ENCODE measurements around the gene NTN5. TPM values are rescaled to one million over a fixed set of nuclear protein-coding genes. Genes with fewer than 3 reads are reported as not detected.

NTN5 gene
- total and polyA plus RNA-seq, 10 of the 15 experiments (the other 5 are each of a cell fraction or from before 2014, with no cell fraction given) = 0.07 to 0.22 TPM; not detected in 8

DNA sequence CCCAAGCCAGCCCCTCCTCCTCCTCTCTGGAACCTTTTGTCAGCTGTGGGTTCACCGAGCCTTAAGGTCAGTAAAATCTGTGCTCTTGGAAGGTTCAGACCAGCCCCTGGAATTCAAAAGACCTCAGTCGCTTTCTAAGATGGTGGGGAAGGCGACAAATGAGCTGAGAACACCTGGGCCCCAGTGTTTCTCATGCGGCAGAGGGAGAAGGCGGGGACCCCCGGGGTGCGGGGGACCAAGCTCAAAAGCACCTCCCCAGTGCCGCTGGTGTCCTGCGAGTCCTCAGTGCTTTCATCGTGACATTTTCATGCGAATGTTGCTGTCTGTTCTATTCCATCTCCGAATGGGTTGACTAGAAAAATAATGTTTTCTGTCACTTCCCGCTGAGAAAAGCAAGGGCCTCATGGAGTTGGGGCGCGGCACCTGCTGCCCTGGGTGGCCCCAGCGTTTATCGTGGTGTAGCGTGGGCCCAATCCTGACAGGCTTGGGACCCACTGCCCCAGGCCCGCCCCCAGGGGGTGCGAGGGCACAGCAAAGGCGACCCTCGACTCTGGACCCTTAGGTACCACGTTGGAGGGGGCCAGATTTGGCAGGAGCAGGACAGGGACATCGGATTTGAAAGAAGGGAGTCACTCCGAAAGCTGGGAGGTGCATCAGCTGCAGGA lies 751 bp upstream of the NTN5 start:
- Histone ChIP-seq H3K4me3 (no peak overlapping the region), H3K36me3 (ENCODE audit: control insufficient read depth in 2 of 2, insufficient read depth in 2 of 2, low read length in 1 of 2) (no peaks in the 10 kb centered on the region), H3K4me2 (ENCODE audit: control insufficient read depth, insufficient read depth) (no peak overlapping the region), H2AFZ (ENCODE audit: control insufficient read depth, low read depth, low read length) (no peak overlapping the region), H3K79me2 (ENCODE audit: control insufficient read depth, insufficient read depth, low read length) (no peaks in the 10 kb centered on the region), H3K9me3 (replicated peaks; ENCODE audit: control insufficient read depth, insufficient read depth, low read length) (no peaks in the 10 kb centered on the region; the same call in 2 of the 3 replicates), H3K4me1 (ENCODE audit: control insufficient read depth, insufficient read depth, low read length) (no peaks in the 10 kb centered on the region), H3K27me3 (replicated peaks in 1 of 2; ENCODE audit: control insufficient read depth in 2 of 2, insufficient read depth in 2 of 2, low read length in 1 of 2) (peaks cover 0 to 2% of the 10 kb centered on the region in 2 experiments; a peak in 2 of 4 replicates), H3K9ac (ENCODE audit: control insufficient read depth, insufficient read depth, low read length) (no peak overlapping the region), H3K27ac (ENCODE audit: control insufficient read depth, insufficient read depth) (no peak overlapping the region), H4K20me1 (ENCODE audit: control insufficient read depth, insufficient read depth) (no peaks in the 10 kb centered on the region)
- POLR2A ChIA-PET = no interaction called here
- 59% methylated on average over 25 of the region's 25 CpGs for WGBS (ENCODE audit: insufficient coverage, insufficient replicate concordance, low lambda C conversion rate, missing lambda C conversion rate)
- DNase-seq (ENCODE audit: low read depth, low spot score) (no peak), ATAC-seq (no peak), FAIRE-seq (no peak)
- in situ Hi-C loops (cut with MboI) (no loop called here), intact Hi-C loops (cut with micrococcal nuclease; ENCODE audit: unreplicated experiment) (no loop called here)
- TF ChIP-seq ZNF622 (IDR thresholded peaks at IDR 0.05) = no peak
- no peak for TF ChIP-seq DPF2 (IDR thresholded peaks at IDR 0.05)
- no peak for TF ChIP-seq MXI1 (IDR thresholded peaks at IDR 0.05; ENCODE audit: low read depth, low read length)
- TF ChIP-seq KAT2A (conservative IDR thresholded peaks at IDR 0.05; ENCODE audit: control insufficient read depth, low read depth, low read length) = no peak
- no peak for TF ChIP-seq POU2F2 (IDR thresholded peaks at IDR 0.05; ENCODE audit: borderline replicate concordance, low read depth, low read length)
- no peak for TF ChIP-seq NFYB (IDR thresholded peaks at IDR 0.05; ENCODE audit: insufficient read depth, low read depth, low read length)
- no peak for TF ChIP-seq BMI1 (IDR thresholded peaks at IDR 0.05; ENCODE audit: borderline replicate concordance)
- TF ChIP-seq POLR2A (IDR thresholded peaks at IDR 0.05; ENCODE audit: low read depth, low read length) = no peak
- TF ChIP-seq WRNIP1 (IDR thresholded peaks at IDR 0.05; ENCODE audit: borderline replicate concordance, low read depth, low read length) = no peak
- TF ChIP-seq, protein P1, sequence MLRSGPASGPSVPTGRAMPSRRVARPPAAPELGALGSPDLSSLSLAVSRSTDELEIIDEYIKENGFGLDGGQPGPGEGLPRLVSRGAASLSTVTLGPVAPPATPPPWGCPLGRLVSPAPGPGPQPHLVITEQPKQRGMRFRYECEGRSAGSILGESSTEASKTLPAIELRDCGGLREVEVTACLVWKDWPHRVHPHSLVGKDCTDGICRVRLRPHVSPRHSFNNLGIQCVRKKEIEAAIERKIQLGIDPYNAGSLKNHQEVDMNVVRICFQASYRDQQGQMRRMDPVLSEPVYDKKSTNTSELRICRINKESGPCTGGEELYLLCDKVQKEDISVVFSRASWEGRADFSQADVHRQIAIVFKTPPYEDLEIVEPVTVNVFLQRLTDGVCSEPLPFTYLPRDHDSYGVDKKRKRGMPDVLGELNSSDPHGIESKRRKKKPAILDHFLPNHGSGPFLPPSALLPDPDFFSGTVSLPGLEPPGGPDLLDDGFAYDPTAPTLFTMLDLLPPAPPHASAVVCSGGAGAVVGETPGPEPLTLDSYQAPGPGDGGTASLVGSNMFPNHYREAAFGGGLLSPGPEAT (IDR thresholded peaks at IDR 0.05; ENCODE audit: low read depth) = no peak
- no peak for TF ChIP-seq ZZZ3 (IDR thresholded peaks at IDR 0.05; ENCODE audit: control insufficient read depth, insufficient read length, low read depth)
- RAD21 ChIA-PET (ENCODE audit: unreplicated experiment) = interaction anchor here (1.1 kb wide), 1 partner anchor 8 kb away, joined by 3 read pairs; no protein-coding TSS in a partner anchor
- BruUV-seq (replicated peaks) = no TSS peak
- CTCF ChIA-PET = interaction anchor here (0.8 to 3.1 kb wide), 10 partner anchors 10 to 114 kb away, joined by 3 to 20 read pairs (median 4); no protein-coding TSS in a partner anchor
- SMC1A ChIA-PET (ENCODE audit: uncharacterized antibody, unreplicated experiment) = interaction anchor here (1.2 to 1.9 kb wide), 2 partner anchors 8 to 28 kb away, joined by 4 to 11 read pairs; partner anchors contain the start of gene CA11

Measured in GM12878 (cell line).